Stimulated activated CD8-positive, alpha-beta memory T cell treated with anti-CD3 and anti-CD28 coated beads, Interleukin-4, amount 100 ng/mL, for 1 hour (primary cell): ENCODE results near the gene STXBP5.

ENCODE experiments used
- DNase-seq, 2 donors: peaks; one replicate each; pipeline ENCODE4 v3.0.0-alpha.2; 2020; ENCODE audit warnings: low read depth in 2 of 2, low spot score in 1 of 2

STXBP5 gene

GRCh38 chr6:147204060-147204785 lies at the start of gene STXBP5:
Gene STXBP5 (plus strand): TSS chr6:147204417. CDS start chr6:147204533, 116 bp downstream.
- DNase-seq = peak; percentile 3 to 4

GRCh38 chr6:147154454-147154853 lies 49.8 kb upstream of the STXBP5 start:
- DNase-seq = no peak

GRCh38 chr6:147156218-147156617 lies 48.0 kb upstream of the STXBP5 start:
- no peak for DNase-seq

DNA sequence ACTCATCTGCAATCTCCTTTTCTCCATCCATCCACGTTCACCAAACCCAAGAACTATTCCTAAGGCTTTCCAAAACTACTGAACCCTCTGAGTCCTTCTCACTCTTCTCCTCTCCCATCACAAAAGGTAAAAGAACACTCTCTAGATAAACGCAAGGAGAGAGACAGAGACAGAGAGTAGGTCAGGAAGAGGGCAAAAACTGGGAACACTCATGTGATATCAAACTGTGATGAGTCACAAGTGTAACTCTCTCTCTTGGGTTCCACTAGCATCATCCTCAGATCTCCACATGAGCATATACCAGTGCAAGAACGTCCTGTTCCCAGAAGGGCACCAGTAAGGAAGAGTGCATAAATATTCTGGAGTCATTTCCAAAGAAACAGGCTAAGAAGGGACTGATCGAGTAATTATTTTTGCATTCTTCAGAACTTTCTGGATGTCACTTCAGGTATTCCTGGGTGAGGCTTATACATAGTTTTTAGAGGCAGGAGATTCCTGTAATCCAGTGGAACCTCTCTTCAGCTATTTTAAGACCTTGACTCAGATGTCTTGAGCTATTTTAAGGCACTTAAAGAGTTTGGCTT lies 47.3 kb upstream of the STXBP5 start:
- no peak for DNase-seq

DNA sequence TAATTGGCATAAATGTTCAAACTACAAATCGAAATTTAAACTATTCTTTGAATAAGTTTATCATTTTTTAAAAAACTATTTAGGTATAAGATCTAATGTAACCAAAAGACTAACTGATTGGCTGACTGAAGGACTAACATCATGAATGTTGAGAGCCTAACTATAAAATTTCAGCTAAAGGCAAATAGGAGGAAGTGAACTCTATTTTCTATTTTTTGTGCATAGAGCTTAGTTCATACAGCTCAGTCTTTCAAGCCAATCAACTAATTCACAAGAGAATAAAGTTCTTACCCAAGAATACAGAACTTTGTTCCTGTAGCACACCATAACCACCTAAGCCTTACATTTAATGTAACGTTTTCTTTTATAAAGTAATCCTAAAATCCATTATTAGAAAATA lies 46.3 kb upstream of the STXBP5 start:
- DNase-seq = no peak

DNA sequence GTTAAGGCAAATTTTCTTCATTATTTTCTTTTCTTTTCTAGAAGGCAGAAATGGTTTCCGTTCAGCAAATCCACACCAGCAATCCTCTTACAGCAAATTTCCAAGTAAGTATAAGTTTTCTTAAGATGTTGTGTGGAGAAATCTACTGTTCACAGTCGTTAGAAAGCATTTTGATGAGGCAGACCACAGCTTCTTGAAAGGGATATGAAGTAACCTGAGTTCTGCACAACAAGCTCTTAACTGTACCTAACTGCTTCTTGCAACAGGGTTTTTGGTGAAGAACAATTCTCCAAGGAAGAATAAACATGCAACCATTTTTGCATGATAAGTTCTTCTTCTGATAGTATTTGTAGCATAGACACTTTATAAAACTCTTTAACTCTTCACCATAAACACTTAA lies 45.3 kb upstream of the STXBP5 start:
- no peak for DNase-seq

GRCh38 chr6:147159536-147160374 lies 44.5 kb upstream of the STXBP5 start:
- no peak for DNase-seq

GRCh38 chr6:147160593-147160992 lies 43.6 kb upstream of the STXBP5 start:
- DNase-seq = no peak

DNA sequence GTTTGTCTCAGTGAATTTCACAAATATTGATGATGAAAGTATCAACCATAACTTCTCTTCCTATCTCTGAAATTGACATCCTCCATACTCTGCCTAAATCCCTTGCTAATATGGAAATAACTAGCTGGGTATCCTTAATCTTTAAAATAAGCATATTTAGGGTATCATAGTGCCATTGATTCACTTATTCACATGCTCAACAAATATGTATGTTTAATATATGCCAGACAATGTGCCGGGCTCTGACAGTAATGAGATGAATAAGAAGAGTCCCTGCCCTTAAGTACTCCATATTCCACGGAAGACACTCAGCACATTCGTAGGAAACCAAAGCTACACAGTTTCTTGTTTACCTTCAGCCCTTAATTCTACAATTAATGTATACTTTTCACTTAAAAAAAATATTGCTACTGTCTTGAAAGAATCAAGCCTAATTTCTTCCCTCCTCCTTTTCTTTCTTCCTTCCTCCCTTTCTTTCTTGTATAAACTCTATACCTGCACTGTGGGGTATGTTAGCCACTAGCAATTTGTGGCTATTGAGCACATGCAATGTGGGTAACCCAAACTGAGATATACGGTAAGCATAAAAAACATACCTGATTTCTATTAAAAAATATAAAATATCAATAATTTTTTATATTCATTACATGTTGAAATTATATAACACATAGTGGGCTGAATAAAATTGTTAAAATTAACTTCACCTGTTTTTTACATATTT lies 42.8 kb upstream of the STXBP5 start:
- no peak for DNase-seq

GRCh38 chr6:147161974-147162495 lies 42.2 kb upstream of the STXBP5 start:
- no peak for DNase-seq

GRCh38 chr6:147164761-147165160 lies 39.5 kb upstream of the STXBP5 start:
- DNase-seq = no peak

GRCh38 chr6:147166360-147166944 lies 37.8 kb upstream of the STXBP5 start:
- no peak for DNase-seq

- no peak for DNase-seq
These were observed 37.2 kb upstream of the STXBP5 start for GRCh38 chr6:147166992-147167391.

DNA sequence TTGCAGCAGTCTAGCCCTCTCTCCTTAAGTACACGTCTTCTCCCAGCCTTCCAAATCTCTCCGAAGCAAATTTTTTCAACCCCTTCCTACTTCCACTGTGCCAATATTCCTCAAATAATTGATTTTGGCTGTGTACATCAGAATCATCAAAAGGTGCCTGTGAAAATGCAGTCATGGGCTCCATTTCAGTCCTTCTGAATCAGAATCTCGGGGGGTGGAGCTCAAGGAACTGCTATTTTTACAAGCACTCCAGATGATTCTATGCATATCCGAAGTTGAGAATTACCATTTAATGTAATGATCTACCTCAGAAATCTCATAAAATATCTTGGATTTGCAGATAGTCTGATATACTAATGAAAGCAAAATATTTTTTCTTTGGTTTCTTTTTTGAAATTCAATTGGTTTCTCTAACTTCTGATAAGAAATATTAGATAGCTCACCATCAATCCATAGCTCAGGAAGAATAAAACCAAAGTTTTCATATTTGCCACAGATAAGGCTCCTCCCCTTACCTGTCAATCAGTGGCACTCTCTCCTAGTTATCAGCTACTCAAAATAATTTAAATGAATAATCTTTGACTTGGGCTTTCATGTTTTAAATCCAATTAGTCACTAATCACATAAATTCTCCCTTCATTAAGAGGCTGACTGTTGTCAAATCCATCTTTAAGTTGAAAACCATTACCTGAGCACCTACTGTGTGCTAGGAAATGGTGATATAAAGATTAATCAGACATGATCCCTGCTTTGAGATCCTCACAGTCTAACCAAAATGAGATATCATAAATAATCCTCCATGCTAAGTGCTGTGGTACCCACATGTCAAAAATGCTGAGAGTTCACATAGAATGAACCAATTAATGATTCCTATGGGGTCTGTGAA lies 36.4 kb upstream of the STXBP5 start:
- DNase-seq = no peak

DNA sequence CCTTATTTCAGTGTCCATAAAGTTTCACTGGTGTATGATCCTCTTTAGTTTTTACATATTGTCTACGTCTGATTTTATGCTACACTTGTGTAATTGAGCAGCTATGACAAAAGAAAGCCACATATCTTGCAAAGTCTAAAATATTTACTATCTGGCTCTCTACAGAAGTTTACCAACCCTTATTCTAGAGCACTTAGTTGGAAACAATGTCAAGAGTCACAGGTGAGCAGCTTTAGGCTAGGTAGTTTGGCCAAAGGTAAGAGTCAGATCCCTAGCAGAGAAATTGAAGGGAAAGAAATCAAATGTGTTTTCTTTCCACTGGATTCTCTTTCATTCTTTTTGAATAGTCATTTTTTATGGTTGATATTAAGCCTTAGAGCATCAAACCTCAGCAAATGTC lies 34.7 kb upstream of the STXBP5 start:
- no peak for DNase-seq

GRCh38 chr6:147170269-147170668 lies 33.9 kb upstream of the STXBP5 start:
- DNase-seq = no peak

- DNase-seq = no peak
These were observed 31.1 kb upstream of the STXBP5 start for GRCh38 chr6:147173140-147173539.

- DNase-seq = no peak
These were observed 30.4 kb upstream of the STXBP5 start for GRCh38 chr6:147173675-147174308.

DNA sequence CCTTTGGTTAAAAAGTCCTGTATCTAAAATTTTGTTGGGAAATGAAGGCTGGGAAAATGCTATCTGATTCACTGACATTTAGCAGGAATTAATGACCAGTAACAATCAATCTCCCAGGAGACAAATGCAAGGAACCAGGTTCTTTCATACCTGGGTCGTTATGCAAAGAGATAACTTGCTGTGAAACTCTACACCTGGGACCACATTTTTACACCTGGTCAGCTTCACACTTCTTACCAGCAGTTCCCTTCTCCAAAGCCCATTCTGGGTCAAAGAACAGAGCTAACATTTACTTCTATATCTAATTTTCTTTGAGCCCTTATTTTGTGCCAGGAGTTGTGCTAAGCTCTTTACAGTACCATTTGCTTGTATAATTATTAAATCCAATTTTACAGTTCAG lies 27.4 kb upstream of the STXBP5 start:
- DNase-seq = no peak
